ENCODE data around the gene ETAA1.

Gene ETAA1

DNA sequence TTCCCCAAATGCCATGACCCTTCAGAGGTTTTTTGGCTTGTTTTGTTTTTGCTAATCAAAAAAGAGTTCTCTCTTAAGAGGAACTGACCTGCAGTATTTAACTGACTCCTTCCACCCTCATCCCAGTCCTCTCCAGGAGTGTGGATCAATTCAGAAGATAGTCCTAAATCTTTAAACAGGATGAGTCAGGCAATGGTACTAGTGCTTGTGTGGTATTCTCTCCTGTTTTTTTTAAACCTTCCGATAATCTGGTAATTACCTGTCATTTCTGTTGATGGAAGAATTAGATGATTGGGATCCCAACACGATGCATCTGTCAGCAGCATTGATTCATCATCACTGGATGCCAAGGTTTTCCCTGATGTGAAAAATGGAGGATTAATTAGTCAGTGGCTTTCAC is 41.2 kb downstream of the ETAA1 start:
- DNase-seq: peak; percentile 15

DNA sequence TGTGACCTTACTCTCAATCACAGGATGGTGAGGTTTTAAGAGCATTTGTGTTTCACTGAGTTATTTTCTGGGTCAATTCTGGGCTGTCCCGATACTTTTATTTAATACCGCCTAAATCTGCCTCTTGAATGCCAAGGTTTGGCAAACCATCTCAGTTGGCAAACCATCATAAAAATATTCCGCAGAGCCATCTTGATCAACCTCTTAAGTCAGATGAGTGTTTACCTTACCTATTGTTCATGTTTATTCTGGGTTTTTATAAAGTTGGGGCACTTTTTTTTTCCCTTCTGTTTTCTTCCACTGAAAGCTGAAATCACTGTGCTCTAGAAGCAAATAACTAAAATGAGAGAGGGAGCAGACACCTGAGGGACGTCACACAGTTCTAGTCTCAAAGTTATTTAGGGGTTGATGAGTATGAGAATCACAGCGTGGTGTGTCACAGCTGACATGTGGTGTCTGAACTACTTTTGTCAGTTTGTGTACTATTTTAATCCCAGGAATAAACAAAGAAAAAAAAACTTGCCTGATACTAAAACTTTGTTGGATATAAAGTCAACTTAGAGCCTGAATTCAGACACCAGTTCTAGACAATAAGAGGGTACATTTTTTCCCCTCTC is 48.6 kb downstream of the ETAA1 start:
- no peak for DNase-seq

DNA sequence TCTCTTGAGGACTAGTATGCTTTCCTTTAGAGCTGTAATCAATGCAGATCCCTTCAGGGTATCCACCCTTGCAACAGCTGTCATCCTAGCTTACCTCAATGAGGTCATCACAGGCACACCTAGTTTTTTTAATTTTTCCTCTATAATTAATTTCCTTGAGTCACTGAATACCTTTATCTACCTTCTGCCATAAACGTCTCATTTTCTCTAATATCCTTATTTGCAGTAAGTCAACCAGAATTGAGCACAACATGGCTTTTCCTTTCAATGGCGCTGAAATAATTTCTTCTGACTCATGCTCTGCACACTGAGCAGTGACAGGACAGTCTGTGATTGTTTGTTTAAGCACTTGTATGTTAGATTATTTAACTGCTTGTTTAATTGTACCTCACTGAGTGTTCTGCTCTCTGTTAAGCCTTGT is 49.4 kb downstream of the ETAA1 start:
- peak; percentile 74 for DNase-seq

DNA sequence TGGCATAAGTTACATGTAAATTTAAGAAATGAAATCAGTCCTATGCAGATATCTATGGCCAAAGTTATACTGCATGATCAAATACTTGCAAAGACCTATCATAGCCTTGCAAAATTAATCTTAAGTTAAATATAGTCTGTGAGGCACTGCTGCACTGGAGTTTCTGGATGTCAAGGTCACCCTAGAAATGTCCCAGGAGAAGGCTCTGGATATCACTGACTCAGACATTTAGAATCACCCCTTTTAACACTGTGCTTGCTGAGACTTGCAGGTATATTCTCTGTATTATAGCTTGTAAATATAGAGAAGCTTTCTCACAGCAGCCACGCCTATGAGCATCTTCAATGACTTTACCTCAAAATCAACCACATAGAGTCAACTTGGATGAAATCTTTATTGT is 51.5 kb downstream of the ETAA1 start:
- DNase-seq: no peak

DNA sequence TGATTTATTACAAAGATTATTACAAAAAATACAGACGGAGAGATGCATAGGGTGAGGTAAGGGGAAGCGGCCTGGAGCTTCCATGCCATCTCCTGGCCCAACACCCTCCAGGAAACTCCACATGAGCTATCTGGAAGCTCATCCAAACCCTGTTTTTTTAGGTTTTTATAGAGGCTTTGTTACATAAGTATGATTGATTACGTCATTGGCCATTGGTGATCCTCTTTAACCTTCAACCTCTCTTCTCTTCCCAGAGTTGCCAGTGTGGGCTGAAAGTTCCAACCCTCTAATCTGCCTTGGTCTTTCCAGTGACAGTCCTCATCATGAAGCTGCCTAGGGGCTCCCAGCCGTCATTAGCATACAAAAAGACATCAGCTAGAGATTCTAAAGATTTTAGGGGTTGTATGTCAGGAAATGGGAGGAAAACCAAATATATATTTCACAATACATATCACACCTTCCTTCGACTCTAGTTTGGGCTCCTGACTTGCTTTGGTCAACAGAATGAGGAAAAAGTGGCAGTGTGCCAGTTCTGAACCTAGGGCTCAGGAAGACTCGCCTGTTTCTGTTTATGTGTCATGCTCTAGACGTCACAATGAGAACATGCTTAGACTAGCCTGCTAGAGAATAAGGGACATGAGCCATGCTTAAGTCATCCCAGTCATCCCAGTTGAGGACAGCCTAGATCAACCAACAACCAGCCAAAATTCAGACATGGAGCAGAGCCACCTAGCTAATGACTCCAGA is 54.1 kb downstream of the ETAA1 start:
- peak; percentile 19 for DNase-seq

DNA sequence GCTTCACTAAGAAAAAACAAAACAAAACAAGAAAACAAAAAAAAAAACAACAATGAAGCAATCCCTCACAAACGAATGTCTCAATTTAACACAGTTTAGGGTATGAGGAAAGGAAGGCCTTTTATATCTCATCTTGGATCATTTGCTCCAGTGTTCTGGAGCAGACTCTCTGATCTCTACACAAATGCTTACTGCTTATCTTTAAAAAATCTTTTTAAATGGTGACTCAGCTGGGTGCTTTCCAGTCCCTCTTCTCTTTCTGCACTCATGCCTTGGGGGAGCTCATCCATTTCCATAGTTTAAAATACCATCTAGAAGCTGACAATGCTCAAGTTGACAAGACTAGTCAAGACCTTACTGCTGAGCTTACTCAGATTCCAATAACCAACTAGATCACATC is 56.2 kb downstream of the ETAA1 start:
- no peak for DNase-seq

DNA sequence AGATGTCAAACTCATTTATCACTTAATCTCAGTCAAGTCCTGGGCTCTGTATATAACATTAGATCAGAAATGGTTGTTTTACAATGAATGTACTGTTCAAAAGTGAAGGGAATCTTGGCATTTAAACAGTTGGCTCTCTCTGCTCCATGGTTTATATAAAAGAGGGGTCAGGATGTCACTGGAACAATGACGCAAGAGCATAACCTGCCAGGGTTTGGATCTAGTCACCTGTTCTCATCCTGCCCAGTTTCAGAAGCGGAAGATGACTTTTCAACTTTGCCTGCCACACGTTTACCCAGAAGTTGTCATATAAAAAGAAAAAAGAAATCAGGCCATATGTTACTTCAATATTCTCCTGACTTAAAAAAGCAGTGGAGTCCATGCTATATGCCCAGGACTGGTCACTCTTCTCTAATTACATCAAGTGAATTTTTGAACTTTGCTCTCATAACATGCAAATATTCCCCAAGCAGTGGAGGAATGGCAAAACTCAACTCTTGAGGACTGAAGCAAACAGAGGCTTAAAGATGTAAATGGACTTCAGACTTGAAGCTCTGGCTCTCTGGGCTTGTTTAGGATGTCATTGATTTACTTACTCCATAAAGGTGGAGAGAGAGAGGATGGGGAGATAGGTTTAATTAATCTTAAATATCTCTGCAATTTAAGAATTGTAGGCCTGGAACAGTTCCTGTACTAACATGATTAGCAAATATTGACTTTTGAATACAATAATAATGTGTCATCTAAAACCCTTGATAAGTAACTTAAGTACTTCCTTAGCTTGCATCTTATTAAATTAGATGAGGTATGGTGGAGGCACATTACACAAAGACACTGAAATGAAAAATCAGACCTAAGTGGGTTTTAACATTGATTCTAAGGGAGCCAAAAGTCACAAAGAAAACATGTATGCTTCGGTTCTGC is 58.3 kb downstream of the ETAA1 start:
- no peak for DNase-seq

DNA sequence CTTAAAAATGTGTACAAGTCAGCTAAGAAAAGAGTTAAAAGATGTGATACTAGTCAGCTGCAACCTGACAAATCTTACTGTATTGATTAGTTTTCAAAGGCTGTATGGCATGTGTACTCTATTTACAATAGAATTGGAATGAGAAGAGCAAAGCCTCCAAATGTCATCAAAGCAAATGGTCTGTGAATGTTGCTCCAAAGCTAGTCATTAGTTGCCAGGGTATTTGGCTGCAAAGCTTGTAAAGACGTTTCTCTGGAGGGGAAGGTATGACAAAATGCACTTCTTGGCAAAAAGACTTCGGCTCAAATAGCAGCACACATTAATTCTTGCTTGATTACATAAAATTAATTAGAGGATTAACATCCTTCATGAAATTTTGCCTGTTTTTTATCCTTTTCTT is 59.3 kb downstream of the ETAA1 start:
- no peak for DNase-seq

DNA sequence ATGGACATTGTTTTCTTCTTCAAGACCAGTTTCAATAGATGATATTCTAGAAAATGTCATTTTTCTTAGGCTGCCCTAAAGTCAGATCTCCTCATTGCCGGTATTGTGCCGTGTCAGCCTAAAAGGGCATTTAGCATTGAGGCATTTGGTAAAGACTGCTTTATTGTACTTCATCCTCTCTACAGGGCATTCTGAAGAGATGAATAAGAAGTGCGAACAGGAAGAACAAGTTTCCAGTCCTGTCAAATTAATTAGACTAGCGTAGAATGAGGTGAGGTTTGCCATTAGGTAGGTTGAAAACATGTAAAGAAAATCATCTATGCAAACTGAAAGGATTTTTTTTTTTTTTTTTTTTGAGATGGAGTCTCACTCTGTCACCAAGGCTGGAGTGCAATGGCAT is 60.6 kb downstream of the ETAA1 start:
- DNase-seq: no peak

DNA sequence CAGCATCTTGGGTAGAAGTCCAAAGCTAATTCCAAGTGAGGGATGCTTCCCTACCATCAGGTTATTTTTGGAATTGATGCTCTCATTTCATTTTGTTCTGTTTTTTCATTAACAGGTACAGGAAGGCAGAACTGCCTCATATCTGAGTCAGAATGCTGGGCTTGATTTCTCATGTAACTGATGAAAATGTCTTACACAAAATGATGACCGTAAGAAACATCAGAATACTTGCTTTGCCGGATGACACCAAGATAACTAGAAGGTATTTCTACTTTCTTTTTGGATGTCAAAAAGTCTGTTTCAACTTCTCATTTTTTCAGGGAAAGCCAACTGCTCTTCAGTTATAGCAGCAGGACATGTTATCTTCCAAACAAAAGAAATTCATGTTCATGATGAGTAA is 62.6 kb downstream of the ETAA1 start:
- no peak for DNase-seq

Data from NCI-H446 treated with DMSO at 0.1 percent for 48 hours (cell line).